Measurements from ENCODE around the gene PTPN20.
"Not testable (repeated sequence)": the region's sequence is repeated elsewhere in the genome, so short reads cannot be mapped to it uniquely, and the experiment has no call there.

DNA sequence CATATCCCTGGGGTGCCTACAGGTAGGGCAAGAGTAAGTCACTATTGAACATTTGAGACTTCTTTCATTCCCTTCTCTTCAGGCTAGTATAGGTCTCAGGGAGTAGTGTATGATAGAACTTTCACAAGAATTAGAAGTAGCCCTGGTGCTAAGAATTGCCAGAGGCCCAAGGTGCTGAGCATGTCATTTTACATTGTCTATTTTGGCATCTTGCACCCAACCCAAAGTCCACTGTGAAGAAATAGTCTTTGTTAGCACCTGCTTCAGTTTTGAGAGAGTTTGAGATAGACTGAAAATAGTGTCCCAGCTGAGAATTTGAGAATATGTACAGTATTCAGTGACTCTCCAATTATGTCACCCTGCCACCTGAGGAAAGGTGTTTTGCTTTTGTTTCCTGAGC is 17.6 kb downstream of the PTPN20 start:
- TF ChIP-seq, protein P1, sequence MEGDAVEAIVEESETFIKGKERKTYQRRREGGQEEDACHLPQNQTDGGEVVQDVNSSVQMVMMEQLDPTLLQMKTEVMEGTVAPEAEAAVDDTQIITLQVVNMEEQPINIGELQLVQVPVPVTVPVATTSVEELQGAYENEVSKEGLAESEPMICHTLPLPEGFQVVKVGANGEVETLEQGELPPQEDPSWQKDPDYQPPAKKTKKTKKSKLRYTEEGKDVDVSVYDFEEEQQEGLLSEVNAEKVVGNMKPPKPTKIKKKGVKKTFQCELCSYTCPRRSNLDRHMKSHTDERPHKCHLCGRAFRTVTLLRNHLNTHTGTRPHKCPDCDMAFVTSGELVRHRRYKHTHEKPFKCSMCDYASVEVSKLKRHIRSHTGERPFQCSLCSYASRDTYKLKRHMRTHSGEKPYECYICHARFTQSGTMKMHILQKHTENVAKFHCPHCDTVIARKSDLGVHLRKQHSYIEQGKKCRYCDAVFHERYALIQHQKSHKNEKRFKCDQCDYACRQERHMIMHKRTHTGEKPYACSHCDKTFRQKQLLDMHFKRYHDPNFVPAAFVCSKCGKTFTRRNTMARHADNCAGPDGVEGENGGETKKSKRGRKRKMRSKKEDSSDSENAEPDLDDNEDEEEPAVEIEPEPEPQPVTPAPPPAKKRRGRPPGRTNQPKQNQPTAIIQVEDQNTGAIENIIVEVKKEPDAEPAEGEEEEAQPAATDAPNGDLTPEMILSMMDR (IDR thresholded peaks at IDR 0.05), result not testable (repeated sequence)
- not testable (repeated sequence) for TF ChIP-seq POLR2A (IDR thresholded peaks at IDR 0.05)
